Stimulated activated CD4-positive, alpha-beta T cell treated with anti-CD3 and anti-CD28 coated beads, TNF-alpha, amount 100 ng/mL, for 1 hour (primary cell): ENCODE data around the gene TSHZ2.

Experiments used
- DNase-seq, 3 donors: peaks; one replicate each; pipeline ENCODE4 v3.0.0-alpha.2; 2020; ENCODE audit warnings: low read depth in 3 of 3, low spot score in 1 of 3

The TSHZ2 gene

GRCh38 chr20:52994184-52994970 is 22.2 kb downstream of the TSHZ2 start:
- no peak for DNase-seq

DNA sequence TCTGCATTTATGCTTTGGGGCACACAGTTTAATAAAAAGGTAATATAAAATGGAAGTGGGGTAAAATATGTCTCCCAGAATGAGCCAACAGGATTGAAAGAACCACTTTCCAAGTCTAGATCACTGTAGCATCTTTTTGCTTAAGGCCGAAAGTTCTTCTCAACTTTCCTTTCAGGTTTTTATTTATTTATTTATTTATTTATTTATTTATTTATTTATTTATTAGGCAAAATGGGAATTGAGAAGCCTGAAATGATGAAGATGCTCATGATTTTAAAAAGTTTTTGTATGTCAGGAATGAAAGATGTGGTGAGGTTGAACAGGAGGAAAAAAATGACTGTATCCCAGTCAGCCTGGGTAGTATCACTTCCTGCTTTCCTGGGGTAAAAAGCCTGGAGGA is 24.0 kb downstream of the TSHZ2 start:
- DNase-seq: no peak

GRCh38 chr20:52996658-52997057 is 24.5 kb downstream of the TSHZ2 start:
- no peak for DNase-seq

GRCh38 chr20:52998268-52998667 is 26.1 kb downstream of the TSHZ2 start:
- no peak for DNase-seq

DNA sequence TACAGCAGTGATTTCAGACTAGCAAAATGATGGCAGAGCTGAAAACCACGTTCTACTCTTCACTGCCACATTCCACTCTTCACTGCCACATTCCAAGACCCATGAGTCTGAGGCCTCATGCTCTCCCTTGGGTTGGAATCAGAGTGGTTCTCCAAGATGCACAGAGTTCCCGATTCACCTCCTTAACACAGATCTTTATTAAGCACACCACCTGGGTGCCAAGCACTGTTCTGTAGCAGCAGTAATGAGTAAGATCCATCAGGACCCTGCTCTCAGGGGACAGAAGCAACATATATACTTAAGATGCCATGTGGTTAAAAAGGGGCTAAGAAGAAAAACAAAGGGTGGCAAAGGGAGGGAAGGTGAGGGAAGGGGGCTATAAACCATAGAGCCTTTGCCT is 26.9 kb downstream of the TSHZ2 start:
- no peak for DNase-seq

DNA sequence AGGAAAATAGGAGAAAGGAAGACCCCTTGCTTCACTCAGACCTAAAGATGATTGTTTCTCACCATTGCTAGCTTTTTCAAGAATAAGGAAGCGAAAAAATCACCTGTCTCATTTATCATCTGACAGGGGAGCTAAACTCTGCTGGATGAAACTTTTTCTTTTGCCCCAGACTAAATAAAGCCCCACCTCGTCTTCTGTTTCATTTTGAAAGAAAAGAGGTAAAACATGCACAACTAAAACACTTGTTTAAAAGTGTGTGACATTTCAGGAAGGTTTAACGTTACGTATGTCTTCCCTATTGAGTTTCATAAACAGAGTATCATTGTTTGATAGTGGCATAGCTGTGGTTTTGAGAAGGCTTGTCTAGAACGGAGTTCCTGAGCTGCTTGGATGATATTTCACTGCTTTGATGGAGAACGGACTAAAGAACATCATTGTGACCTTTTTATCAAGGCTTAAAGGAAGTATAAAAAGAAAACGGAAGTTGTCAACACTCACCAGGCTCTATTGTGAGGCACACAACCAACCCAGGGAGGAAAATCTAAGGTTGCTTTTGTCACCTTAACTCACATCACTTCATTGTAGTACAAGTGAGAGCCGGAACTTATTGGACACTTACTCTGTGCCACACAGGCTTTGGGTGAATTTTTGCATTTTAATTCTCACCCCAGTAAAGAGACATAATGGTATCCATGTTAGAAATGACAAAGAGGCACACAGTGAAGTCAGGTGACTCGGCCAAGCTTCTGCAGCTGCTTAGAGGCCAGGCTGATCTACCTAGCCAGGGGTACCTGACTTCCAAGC is 29.5 kb downstream of the TSHZ2 start:
- no peak for DNase-seq

GRCh38 chr20:53002786-53003185 is 30.6 kb downstream of the TSHZ2 start:
- no peak for DNase-seq

DNA sequence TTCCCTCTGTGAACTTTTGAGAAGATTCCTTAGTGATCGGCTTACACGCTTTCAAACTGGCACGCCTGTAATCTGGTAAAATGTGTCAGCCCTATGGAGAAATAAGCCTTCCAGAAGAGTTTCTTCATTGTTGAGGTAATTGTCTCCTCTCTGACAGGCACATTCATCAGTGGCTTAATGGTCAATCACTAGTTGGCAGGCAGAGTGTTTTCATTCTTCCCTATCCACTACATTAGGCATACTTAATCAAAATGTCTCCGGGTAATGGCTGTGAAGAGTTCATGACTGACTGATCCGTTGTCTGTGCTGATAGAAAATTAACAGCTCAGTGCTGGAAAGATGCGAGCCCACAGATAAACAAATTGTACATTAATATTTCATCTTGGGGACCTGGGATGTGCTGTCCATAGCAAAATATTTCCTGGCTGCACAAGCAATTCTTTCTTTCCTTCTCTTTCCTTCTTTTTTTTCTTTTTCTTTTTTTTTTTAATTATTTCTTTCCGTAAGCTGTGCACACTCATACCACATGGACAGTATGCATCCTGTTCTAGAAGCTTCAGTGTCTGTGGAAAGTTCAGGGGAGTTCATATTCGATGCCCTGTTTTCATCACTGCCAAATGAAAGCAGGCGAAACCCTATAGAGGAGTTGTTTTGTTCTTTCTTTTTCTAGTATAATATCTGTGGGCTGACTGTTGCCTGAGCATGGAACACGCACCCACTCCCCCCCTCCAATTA is 31.4 kb downstream of the TSHZ2 start:
- DNase-seq: no peak

DNA sequence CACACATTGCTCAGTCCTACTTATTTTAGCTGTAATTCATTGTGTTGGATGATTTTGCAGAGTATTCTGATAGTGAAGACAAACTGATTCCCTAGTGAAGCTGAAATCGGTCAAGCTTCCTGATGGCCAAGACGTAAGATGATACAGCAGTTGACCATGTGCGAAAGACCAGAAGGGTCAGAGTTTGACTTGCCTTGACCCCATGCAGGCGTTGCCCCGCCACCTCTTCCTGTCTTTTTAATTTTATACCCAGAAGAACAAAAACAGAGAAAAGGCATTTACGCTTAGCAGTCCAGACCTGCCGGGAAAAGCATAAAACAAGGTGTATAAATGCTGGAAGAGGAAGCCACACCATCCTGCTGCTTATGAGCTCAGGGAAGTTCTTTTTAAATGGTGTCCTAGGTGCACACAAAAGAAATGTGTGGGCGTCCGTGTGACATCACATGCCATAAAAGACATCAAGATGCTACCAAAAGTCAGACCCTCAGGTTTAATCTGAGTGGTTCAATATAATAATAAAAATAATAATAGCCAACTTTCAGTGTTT is 32.2 kb downstream of the TSHZ2 start:
- no peak for DNase-seq

GRCh38 chr20:53009979-53010735 is 38.0 kb downstream of the TSHZ2 start:
- DNase-seq: no peak

DNA sequence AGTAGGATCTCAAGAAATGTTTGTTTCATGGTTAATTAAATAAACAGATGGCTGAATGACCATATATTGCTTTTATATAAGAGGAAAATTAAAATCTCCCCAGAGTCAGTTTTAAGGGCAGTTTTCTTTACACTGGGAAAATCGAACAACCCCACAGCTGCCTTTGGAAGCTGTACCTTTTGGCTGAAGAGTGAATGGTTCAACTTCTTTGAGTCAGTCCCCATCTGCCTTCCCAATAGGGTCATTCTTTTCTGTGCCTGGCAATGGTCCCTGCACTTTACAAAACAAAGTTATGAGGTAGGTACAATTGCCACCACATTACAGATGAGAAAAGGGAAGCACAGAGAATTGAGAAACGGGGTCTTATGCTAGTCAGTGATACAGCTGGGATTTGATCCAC is 39.5 kb downstream of the TSHZ2 start:
- no peak for DNase-seq

DNA sequence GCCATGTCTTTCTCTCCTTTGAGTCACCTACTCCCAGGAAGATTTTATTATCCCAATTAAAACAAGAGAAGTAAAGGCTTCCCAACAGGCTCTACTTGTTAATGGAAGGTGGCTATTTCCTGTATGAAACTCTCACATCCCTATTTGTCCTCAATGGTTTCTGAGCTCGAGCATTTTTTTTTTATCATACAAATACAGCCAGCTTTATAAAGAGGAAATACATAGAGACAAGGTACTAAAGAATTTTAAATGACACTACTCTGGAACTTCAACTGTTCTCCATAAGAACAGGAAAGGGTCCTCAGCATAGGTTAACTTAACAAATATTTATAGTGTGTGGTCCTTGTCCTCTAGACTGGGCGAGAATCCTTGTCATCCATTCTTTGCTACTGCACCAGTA is 41.0 kb downstream of the TSHZ2 start:
- DNase-seq: no peak

DNA sequence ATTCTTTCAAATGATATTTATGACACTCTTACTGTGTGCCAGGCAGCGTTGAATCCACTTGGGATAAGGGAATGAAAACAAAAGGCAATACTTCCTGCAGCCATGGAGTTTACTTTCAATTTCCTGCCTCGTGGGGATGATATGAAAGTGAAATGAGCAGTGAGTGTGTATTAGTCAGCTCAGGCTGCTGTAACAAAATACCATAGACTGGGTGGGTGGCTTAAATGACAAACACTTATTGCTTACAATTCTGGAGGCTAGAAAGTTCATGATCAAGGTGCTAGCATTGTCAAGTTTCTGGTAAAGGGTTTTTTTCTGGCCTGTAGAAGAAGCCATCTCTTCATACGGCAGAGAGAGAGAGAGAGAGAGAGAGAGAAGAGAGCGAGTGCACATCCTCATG is 41.7 kb downstream of the TSHZ2 start:
- no peak for DNase-seq

- DNase-seq: no peak
These were observed 43.9 kb downstream of the TSHZ2 start for GRCh38 chr20:53016071-53016470.

DNA sequence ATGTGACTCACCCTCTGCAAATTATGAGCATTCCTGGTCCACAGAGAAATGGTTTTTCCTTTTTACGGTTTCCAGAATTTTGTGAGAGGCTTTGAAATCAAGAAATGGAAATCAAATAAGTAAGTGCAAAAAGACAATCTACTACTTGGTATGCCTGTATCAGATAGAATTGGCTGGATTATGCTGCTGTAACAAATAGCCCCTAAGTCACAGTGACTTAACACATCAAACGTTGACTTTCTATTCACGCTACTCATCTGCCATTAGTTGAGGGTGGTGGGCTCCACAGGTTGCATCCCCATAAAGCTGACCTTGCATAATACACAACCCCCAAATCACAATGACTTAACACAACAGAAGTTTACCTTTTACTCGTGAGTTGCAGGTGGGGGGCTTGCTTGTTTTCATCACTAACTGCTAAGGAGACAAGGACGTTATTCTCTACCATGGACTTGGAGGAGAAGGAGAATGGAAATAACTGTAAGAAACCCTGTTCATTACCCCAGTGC is 44.4 kb downstream of the TSHZ2 start:
- no peak for DNase-seq

DNA sequence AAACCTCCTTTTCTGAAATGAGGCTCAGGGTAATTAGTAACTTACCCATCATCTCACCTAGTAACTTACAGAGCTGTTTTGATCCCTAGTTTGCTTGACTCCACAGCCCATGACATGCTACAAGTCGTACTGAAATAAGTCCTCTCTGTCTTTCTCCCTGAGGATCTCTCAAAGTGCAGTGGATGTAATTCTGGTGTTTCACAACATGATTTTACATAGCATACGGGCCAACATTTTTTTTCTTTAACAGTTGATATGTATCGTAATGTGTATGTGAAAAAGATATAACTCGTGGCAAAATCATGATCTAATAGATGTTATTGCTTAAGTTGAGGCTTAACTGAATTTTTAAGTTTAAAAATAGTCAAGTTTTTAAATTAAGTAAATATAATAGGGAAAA is 45.0 kb downstream of the TSHZ2 start:
- no peak for DNase-seq

DNA sequence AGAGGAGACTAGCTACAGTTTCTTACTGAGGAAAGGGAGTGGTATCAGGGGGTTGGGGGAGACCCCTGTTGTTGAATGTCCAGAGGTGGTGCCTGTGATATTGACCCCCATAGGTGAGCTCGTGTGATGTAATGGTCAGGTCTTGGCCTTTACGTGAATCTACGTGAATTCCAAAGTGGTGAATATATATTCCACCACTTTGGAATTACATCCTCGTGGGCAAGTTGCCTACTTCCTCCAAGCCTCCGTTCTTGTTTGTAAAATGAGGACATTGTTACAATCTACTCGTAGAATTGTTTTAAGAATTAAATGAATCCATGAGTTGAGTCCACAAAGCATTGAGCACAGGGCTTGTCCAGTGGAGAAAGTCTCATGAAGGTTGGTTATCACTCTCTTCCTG is 47.3 kb downstream of the TSHZ2 start:
- DNase-seq: no peak

- DNase-seq: no peak
These were observed 48.2 kb downstream of the TSHZ2 start for GRCh38 chr20:53020376-53020775.

GRCh38 chr20:53020834-53021233 is 48.7 kb downstream of the TSHZ2 start:
- no peak for DNase-seq

DNA sequence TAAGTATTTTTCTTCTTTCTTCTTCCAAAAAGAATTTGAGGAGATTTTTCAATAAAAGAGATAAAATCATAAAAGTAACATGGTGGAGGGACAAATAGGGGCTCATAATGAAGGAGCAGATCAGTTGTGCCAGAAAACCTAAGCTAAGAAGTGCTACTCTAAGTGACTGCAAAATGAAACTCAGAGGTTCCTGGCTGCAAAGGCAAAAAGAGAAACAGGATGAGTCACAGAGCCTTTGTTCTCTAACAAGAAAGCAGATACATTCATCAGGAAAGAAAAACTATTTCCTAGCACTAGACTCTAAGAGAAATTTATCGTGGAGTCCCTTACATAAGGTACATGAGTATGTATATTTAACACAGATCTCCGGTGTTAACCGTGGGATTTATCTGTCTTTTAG is 49.8 kb downstream of the TSHZ2 start:
- no peak for DNase-seq
